ENCODE data around the gene SSBP4. TPM values are rescaled to one million over a fixed set of nuclear protein-coding genes. Genes with fewer than 3 reads are reported as not detected.

Gene SSBP4
- total and polyA plus RNA-seq, 9 of the 15 experiments (the other 6 are each of a cell fraction or from before 2014, with no cell fraction given) = 1.1 to 189 (median 39.0) TPM

GRCh38 chr19:18477974-18478373 is 58.8 kb downstream of the SSBP4 start (continued):
- TF ChIP-seq AFF1 (IDR thresholded peaks at IDR 0.05; ENCODE audit: low read depth in 1 of 2, partially characterized antibody in 2 of 2) (no peak), PPARD (CRISPR knock-in tag; IDR thresholded peaks at IDR 0.05) (no peak), ARID2 (IDR thresholded peaks at IDR 0.05) (no peak), FOXA1 (IDR thresholded peaks at IDR 0.05; ENCODE audit: borderline replicate concordance) (no peak), ZFP1 (CRISPR knock-in tag; IDR thresholded peaks at IDR 0.05) (no peak), HDAC2 (IDR thresholded peaks at IDR 0.05) (no peak), KLF1 (tag; IDR thresholded peaks at IDR 0.05) (no peak), FOXJ3 (CRISPR knock-in tag; IDR thresholded peaks at IDR 0.05) (no peak), MAZ (CRISPR knock-in tag; conservative IDR thresholded peaks at IDR 0.05 in 1 of 2, IDR thresholded peaks at IDR 0.05 in 1 of 2) (peak in 1 of 2 experiments; percentile 54; a peak in 2 of 4 replicates), NCOA6 (IDR thresholded peaks at IDR 0.05) (no peak), SAFB (IDR thresholded peaks at IDR 0.05; ENCODE audit: borderline replicate concordance, low read depth, low read length) (no peak), FOS (IDR thresholded peaks at IDR 0.05; ENCODE audit: extremely low read depth, insufficient read length) (no peak), HES1 (IDR thresholded peaks at IDR 0.05; ENCODE audit: low read depth) (no peak), CHD2 (IDR thresholded peaks at IDR 0.05; ENCODE audit: low read depth, low read length) (no peak), HDAC6 (IDR thresholded peaks at IDR 0.05; ENCODE audit: low read depth, low read length) (no peak), POLR2B (IDR thresholded peaks at IDR 0.05; ENCODE audit: low read depth, partially characterized antibody) (no peak), PCBP2 (IDR thresholded peaks at IDR 0.05; ENCODE audit: low read depth, low read length, poor library complexity, severe bottlenecking) (no peak), GATA2 (CRISPR knock-in tag; IDR thresholded peaks at IDR 0.05) (no peak), ZBTB2 (IDR thresholded peaks at IDR 0.05) (no peak), E2F4 (CRISPR knock-in tag; IDR thresholded peaks at IDR 0.05; ENCODE audit: low read depth) (no peak), ELK3 (CRISPR knock-in tag; IDR thresholded peaks at IDR 0.05) (no peak), MYBL2 (IDR thresholded peaks at IDR 0.05; ENCODE audit: low read depth) (no peak), MYBL2 (CRISPR knock-in tag; IDR thresholded peaks at IDR 0.05; ENCODE audit: borderline replicate concordance) (no peak)

Data from K562 (cell line).